Measurements from ENCODE around the gene TOMM34. TPM values are rescaled to one million over a fixed set of nuclear protein-coding genes. Genes with fewer than 3 reads are reported as not detected.

TOMM34 gene
- total and polyA plus RNA-seq, 9 of the 15 experiments (the other 6 are each of a cell fraction or from before 2014, with no cell fraction given), result 18.1 to 69.4 (median 41.7) TPM

GRCh38 chr20:44958276-44958675 lies 1.9 kb downstream of the TOMM34 start:
- FAIRE-seq (no peak), ATAC-seq (no peak), DNase-seq (ENCODE audit: extremely low read depth in 1 of 4, low spot score in 3 of 4) (no peak)
- H3K4me2 ChIP-seq (ENCODE audit: insufficient read depth, low read length), result peak overlapping the region; percentile 81
- H4K20me1 ChIP-seq (replicated peaks; ENCODE audit: control insufficient read depth, insufficient read depth, low read length), result no peaks in the 10 kb centered on the region
- peak overlapping the region in 1 of 2 experiments; percentile 31; a peak in 2 of 4 replicates for H3K9ac ChIP-seq (ENCODE audit: insufficient read depth in 1 of 2, low read depth in 2 of 2, low read length in 2 of 2)
- H3K36me3 ChIP-seq (ENCODE audit: control insufficient read depth, insufficient read depth, low read length), result peaks cover 55% of the 10 kb centered on the region
- no peaks in the 10 kb centered on the region for H3K27me3 ChIP-seq (ENCODE audit: control insufficient read depth in 2 of 2, insufficient read depth in 2 of 2, low read length in 2 of 2)
- H3K9me3 ChIP-seq (replicated peaks; ENCODE audit: control insufficient read depth, insufficient read depth, low read depth, low read length), result no peaks in the 10 kb centered on the region
- in situ Hi-C loops (cut with MboI) (no loop called here), intact Hi-C loops (cut with micrococcal nuclease) (no loop called here)
- no peak overlapping the region for H2AFZ ChIP-seq (ENCODE audit: low read depth, low read length)
- H3K79me2 ChIP-seq (ENCODE audit: control insufficient read depth, insufficient read depth, low read length), result peaks cover 45% of the 10 kb centered on the region
- CTCF ChIA-PET (ENCODE audit: low intra/inter-chr PET ratio), result interaction anchor here (0.7 kb wide), 1 partner anchor 346 kb away, joined by 4 read pairs; no protein-coding TSS in a partner anchor
- TF ChIP-seq SP1 (CRISPR knock-in tag; IDR thresholded peaks at IDR 0.05), result no peak
- TF ChIP-seq KAT7 (CRISPR knock-in tag; IDR thresholded peaks at IDR 0.05; ENCODE audit: borderline replicate concordance), result no peak
- TF ChIP-seq SMARCA5 (IDR thresholded peaks at IDR 0.05), result no peak
- TF ChIP-seq SLC30A9 (CRISPR knock-in tag; IDR thresholded peaks at IDR 0.05), result no peak
- no peak for TF ChIP-seq ZFP36 (IDR thresholded peaks at IDR 0.05; ENCODE audit: low read depth, low read length, partially characterized antibody)
- TF ChIP-seq, protein P1, sequence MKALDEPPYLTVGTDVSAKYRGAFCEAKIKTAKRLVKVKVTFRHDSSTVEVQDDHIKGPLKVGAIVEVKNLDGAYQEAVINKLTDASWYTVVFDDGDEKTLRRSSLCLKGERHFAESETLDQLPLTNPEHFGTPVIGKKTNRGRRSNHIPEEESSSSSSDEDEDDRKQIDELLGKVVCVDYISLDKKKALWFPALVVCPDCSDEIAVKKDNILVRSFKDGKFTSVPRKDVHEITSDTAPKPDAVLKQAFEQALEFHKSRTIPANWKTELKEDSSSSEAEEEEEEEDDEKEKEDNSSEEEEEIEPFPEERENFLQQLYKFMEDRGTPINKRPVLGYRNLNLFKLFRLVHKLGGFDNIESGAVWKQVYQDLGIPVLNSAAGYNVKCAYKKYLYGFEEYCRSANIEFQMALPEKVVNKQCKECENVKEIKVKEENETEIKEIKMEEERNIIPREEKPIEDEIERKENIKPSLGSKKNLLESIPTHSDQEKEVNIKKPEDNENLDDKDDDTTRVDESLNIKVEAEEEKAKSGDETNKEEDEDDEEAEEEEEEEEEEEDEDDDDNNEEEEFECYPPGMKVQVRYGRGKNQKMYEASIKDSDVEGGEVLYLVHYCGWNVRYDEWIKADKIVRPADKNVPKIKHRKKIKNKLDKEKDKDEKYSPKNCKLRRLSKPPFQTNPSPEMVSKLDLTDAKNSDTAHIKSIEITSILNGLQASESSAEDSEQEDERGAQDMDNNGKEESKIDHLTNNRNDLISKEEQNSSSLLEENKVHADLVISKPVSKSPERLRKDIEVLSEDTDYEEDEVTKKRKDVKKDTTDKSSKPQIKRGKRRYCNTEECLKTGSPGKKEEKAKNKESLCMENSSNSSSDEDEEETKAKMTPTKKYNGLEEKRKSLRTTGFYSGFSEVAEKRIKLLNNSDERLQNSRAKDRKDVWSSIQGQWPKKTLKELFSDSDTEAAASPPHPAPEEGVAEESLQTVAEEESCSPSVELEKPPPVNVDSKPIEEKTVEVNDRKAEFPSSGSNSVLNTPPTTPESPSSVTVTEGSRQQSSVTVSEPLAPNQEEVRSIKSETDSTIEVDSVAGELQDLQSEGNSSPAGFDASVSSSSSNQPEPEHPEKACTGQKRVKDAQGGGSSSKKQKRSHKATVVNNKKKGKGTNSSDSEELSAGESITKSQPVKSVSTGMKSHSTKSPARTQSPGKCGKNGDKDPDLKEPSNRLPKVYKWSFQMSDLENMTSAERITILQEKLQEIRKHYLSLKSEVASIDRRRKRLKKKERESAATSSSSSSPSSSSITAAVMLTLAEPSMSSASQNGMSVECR (CRISPR knock-in tag; IDR thresholded peaks at IDR 0.05), result no peak
- TF ChIP-seq NR0B1 (IDR thresholded peaks at IDR 0.05; ENCODE audit: partially characterized antibody), result no peak
- TF ChIP-seq ZNF121 (CRISPR knock-in tag; conservative IDR thresholded peaks at IDR 0.05), result no peak
- no peaks in the 10 kb centered on the region for H3K9me1 ChIP-seq (ENCODE audit: control insufficient read depth, insufficient read depth, low read length)
- WGBS (ENCODE audit: insufficient coverage, low coverage, missing lambda C conversion rate), result 80% methylated on average over 5 of the region's 8 CpGs
- no peak overlapping the region for H3K27ac ChIP-seq (ENCODE audit: extremely low read depth, low read depth, low read length)
- POLR2A ChIA-PET, result interaction anchor here (1.2 to 2.4 kb wide), 2 partner anchors 9 to 51 kb away, joined by 3 to 8 read pairs; no protein-coding TSS in a partner anchor
- peak overlapping the region; percentile 64; the same call in 1 of the 2 replicates for H3K4me3 ChIP-seq
- H3K4me1 ChIP-seq (replicated peaks in 1 of 2; ENCODE audit: control insufficient read depth in 2 of 2, insufficient read depth in 2 of 2, low read length in 2 of 2), result peaks cover 21 to 32% of the 10 kb centered on the region in 2 experiments
- BruUV-seq (replicated peaks), result no TSS peak
